Measurements from ENCODE around the gene TEDC2.

TEDC2 gene

DNA sequence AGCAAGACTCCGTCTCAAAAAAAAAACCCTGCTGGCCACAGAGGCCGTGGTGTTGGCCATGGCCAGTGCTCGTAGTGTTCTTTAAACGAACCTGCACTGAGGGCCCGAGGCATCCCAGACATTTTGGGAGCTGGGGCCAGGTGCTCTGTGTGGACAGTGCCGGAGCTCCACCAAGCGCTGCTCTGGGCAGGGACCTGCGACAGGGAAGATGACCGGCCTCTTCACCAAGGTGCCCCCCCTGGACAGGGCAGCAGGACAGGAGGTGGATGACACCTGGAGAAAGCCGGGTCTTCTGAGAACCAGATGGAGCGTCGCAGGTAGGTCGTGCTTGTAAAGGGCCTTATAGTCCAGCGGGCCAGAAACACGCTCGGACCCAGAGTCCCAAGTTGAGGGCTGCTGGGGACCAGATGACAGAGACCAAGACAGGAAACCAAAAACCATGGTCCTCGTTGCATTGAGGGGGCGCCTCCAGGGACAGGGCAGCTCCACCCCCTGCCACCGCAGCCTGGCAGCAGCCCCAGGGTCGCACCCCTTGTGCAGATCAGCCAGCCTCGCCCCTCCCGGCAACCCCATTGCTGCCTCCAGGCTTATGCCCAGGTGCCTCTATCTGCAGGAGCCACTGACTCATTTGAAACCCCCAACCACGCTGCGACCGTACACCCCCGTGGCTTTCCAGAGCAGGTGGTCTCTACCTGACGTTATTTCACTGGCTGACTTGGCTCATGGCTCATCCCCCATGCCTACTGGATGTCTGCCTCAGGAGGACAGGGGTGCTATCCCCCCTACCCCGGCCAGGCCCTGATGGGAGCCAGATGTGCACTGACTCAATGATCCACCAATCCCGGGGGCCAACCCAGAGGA is 7.0 kb downstream of the TEDC2 start:
- no peak for DNase-seq (ENCODE audit: low read depth)

DNA sequence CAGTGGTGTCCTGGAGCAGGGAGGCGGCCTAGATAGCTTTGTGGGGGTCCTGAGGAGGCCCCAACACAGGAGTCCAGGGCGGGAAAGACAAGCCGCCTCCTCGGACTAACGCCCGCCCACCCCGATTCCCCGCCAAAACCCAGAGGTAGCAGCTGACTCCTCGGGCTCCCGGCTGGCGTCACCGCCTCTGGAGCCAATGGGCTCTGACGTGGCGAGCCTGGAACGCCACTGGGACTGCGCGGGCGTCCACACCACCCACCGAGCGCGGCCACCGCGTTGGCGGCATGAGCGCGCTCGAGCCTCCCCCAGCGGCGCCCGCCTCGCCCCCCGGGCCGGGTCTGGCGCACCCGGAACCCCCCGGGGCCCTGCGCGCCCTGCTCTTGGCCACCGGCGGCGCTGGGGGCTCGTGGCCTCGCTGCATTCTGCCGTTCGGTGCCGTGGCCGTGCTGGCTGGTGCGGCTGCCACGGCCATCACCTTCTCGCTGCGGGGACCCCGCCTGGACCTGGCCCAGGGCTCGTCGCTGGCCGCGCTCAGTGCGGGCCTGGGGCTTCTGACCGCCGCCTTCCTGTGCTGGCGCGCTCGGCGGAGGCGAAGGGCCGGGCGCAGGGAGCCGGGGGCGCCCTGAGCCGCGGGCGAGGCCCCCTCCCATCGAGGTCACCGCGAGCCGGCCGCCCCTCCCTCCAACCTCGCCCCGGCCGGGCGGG is 7.8 kb downstream of the TEDC2 start:
- DNase-seq (ENCODE audit: low read depth), result peak; percentile 79

DNA sequence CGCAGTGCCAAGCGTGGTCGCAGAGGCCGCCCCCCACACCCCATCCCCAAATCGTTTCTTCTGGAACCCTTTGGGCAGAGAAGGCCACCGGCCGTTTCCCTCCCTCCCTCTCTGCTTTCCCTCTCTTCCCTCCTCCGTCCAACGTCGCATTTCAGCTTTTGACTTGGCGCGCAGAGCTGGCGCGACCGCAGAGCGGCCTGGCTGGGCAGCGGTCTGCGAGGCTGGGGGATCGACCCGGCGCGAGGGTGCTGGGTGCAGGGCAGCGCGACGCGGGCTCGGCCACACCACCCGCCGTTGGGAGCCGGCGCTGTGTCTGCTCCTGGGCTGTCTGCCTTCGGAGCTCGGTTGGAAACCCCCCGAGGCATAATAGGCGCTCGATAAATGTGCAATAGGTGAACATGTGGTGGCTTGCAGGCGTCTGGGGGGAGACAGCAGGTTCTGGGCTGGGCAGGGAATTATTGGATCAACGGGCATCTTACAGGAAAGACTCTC is 8.4 kb downstream of the TEDC2 start:
- peak; percentile 40 for DNase-seq (ENCODE audit: low read depth)

DNA sequence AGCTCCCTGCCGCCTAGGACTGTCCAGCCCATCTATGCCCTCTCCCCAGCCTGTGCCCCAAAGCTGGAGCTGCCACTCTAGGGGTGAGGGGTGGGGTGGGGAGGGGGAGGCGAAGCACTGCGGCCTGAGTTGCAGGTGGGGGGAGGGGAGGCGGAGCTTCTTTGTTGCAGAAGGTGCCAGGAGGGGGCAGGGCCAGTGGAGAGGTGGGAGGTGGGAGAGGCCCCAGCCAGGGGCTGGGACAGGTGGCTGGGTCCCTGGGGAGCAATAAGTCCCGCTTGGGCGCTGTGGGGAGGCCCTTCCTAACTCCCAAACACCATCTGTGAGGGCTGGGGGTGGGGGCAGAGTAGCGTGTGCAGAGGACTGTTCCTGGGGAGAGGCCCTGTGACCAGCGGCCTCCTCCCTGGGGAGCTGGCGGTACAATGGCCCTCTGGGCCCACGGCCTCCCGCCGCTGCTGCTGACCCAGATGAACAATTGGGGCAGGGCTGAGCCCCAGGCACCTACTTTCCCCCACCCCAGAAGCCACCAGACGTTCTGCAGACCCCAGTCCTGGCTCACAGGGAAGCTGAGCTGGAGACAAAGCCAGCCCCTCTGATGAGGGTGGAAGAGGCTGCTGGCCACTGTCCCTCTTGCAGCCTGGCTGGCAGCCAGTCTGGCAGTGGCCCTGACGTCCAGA is 9.0 kb downstream of the TEDC2 start:
- DNase-seq (ENCODE audit: low read depth), result no peak

DNA sequence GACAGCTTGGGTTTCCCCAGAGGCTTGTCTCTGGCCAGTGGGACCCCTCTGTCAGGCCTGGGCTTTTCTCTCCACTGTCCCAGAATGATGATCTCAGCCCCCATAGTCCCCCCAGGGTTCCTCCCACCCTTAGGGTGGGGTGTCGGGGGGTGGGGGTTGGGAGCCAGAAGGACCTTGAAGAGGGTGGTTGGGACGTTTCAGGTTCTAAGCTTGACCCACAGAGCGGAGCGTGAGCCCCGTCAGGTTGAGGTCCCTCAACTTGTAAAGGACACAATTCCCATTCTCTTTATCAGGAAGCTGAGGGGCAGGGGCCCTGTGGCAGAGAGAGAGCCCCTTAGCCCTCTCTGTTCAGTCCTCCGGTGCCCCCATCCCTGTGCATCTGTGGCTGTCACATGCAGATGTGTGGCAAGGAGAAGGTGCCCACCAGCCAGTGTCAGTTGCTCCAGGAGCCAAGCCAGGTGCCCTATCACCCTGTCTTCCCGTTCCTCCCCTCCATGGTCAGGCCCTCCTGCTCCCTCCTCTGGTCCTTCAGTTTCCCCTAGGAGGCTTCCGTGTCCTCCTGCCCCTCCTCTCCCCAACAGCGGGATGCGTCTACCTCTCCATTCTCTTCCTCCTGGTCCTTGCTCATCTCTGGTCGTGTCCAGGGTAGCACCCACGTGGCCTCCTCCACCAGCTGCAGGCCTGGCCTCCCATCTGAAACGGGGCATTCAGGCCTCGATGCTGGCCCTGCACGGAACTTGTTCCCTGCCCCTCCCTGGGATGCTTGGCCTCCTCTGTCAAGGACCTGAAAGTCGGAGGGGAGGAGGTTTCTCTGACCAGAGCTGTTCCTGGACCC is 9.7 kb downstream of the TEDC2 start:
- DNase-seq (ENCODE audit: low read depth), result no peak

DNA sequence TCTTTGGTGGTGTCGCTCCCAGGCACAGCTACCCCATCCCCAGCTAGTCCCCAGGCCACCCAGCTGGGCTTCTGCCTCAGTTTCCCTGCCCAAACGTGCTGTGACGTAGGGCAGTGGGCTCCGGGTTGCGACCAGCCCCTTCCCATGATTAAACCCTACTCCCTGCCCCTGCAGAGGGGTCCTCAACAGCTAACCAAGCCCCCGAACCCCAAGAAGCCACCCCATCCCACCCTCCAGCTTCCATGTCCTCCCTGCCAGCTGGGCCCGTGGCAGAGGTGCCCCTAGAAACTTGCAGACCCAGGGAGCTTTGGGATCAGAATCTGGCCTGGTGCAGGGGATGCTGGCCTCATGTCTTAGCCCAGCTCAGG is 10.3 kb downstream of the TEDC2 start:
- no peak for DNase-seq (ENCODE audit: low read depth)

DNA sequence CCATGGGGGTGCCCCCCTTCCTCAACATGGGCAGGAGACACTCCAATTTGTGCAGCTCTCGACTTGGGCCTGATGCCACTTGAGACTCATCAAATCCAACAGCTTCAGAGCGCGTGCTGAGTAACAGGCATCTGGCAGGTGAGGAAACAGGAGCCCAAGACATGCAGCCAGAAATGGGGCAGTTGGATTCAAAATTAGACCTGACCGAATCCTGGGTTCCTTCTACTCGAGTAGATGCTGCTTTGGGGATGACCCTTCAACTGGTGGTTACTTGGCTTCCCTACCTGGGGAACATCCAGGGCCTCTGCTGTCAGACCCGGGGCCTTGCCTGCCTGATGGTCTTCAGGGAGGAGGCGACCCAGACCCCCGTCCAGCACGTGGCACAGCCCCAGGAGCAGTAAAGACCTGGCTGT is 10.7 kb downstream of the TEDC2 start:
- no peak for DNase-seq (ENCODE audit: low read depth)

DNA sequence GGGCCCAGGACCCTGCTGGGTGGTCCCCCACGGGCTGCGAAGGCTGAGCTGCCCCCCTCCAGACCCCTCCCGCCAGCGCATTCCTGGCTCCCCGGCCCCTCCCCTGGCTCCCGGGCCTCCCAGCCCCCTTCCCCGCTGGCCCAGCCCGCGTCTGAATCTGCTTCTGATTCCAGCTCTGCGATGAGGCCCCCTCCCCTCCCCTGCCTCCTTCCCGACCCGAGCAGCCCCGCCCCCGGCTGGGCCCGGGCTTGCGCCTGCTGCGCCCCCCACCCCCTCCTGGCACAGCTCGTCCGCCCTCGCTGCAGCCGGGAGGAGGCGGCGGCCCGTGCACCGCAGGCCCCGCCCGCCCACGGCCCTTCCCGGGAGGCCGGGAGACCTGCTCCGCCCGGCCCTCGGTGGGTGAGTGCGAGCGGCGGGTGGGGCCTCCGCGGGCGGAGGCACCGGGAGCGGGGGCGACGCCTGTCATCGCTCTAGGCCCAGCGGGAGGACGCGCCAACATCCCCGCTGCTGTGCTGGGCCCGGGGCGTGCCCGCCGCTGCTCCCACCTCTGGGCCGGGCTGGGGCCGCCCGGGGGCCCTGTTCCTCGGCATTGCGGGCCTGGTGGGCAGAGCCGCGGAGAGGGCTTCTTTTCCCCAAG is 11.2 kb downstream of the TEDC2 start, which contains the start of gene NTN3:
TSS of gene NTN3 (plus strand) at position 282 of the 637 bp plus-strand sequence. CDS start 405 bp downstream, outside the sequence.
- no peak for DNase-seq (ENCODE audit: low read depth)

- no peak for DNase-seq (ENCODE audit: low read depth)
Measured at GRCh38 chr16:2471653-2472487, 12.0 kb downstream of the TEDC2 start.

DNA sequence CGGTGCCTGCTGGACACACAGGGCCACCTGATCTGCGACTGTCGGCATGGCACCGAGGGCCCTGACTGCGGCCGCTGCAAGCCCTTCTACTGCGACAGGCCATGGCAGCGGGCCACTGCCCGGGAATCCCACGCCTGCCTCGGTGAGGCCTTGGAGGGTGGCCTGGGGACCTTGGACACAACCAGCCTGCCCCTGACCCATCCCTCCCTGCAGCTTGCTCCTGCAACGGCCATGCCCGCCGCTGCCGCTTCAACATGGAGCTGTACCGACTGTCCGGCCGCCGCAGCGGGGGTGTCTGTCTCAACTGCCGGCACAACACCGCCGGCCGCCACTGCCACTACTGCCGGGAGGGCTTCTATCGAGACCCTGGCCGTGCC is 12.6 kb downstream of the TEDC2 start:
- no peak for DNase-seq (ENCODE audit: low read depth)

DNA sequence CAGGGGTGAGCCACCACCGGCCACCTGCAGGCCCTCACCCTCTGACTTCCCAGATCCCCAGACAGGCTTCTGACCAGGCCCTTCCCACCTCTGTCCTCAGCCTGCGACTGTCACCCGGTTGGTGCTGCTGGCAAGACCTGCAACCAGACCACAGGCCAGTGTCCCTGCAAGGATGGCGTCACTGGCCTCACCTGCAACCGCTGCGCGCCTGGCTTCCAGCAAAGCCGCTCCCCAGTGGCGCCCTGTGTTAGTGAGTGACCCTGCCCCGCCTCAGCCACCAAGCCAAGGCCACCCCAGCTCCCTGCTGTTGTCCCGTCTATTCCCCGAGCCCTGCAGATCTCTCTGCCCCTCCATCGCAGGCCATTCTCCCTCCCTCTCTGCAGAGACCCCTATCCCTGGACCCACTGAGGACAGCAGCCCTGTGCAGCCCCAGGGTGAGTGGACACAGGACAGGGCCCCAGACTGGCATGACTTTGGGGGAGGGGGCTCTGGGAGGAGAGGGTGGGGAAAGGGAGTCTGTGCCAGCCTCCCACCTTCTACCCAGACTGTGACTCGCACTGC is 13.1 kb downstream of the TEDC2 start:
- no peak for DNase-seq (ENCODE audit: low read depth)

GRCh38 chr16:2473446-2473926 is 13.6 kb downstream of the TEDC2 start:
- no peak for DNase-seq (ENCODE audit: low read depth)

DNA sequence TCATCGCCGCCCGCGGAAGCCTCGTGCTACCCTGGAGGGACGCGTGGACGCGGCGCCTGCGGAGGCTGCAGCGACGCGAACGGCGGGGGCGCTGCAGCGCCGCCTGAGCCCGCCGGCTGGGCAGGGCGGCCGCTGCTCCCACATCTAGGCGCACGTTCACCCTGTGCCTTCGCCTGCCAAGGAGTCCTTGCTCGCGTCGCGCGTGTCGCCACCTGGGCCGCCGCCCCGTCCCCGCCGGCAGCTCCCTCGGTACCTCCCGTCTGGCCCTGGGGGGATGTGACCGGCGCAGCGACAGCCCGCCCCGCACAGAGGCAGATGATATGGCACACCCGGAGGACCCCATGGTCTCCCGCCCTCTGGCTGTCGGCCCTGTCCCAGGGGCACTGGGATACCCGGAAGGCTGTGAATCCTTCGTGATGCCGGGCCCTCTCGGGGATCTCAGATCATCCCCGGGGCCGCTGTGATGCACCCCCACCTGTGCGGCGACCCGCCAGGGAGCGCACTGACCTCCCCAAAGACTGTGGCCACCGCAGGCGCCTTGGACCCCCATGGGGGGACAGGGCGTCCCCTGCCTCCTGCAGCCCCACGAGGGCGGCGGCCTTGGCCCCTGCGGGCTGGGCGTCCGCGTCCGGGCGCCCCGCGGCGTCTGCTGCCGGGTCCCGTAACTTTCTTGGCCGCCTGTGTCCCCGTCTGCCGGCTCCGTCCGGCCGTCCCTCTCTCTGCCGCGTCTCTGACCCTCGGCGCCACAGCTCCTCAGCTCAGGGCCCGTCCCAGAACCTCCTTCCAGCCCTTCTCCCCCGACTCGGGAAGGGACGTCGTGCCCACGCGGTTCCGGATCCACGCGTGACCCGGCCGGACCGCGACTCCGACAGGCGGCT is 14.3 kb downstream of the TEDC2 start:
- peak; percentile 55 for DNase-seq (ENCODE audit: low read depth)

- DNase-seq (ENCODE audit: low read depth), result peak; percentile 82
Measured at GRCh38 chr16:2474877-2475412, 15.0 kb downstream of the TEDC2 start, which contains the start of gene TBC1D24. TBC1D24 (plus strand) TSS chr16:2475127; CDS start chr16:2496149, 21,022 bp downstream.

- DNase-seq (ENCODE audit: low read depth), result peak; percentile 36
Measured at GRCh38 chr16:2475413-2476344, 15.8 kb downstream of the TEDC2 start.

DNA sequence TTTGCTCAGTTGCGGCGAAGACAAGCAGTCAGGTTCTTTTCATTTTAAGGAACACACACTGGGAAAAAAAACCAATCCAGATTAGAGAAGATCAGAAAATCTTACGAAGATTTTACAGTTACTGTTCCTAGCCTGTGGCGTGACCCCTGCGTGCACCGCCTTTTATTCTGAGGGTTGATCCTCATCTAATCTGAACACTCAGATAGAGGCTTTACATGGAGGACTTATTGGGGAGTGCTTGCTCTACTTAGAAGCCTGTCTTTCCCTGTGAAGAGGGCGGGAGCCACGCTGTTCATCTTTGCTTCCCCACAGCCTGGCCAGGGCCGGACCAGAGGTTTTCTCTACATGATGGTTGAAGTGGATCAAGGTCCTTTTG is 16.4 kb downstream of the TEDC2 start:
- DNase-seq (ENCODE audit: low read depth), result no peak

- DNase-seq (ENCODE audit: low read depth), result no peak
Measured at GRCh38 chr16:2476741-2477140, 16.8 kb downstream of the TEDC2 start.

Measured in ELR (cell line).